SKM-1 (cell line): ENCODE data around the gene PDF.

ENCODE experiments used
- DNase-seq: peaks from one replicate; lab custom pipeline; 2025; ENCODE audit not compliant: unreplicated experiment; lab: John Stamatoyannopoulos, UW

The PDF gene

DNA sequence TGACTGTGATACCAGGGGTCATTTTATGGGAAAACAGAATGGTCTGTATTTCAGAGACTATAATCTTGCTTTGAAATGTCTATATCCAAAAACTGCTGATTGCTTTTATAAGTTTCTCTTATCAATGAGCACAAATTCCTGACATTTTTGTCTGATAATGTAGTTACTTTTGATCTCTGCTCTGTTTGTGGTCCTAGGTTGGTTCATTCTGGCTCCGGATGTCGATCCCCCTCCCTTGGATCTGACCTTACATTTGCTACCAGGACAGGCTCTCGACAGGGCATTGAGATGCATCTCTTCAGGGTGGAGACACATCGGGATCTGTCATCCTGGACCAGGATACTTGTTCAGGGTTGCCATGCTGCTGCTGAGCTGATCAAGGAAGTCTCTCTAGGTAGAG lies 46.5 kb downstream of the PDF start:
- no peak for DNase-seq

DNA sequence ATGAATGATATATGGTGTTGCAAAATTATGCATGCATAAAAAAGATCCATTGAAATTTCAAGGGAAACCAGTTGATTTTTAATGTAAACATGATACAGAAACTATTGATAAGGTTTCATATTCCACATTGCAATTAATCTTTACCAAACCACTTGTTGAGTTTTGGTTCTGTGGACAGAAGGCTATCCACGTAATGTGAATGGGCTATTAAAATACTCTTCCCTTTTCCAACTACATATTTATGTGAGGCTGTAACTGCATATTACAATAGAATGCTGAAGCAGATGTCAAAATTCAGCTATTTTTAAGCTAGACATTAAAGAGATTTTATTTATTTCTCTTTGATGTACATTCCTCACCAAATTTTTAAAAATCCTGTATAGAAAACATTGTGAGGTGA lies 53.0 kb downstream of the PDF start:
- DNase-seq, result no peak
